HG03095 (cell line): ENCODE data around the gene AUNIP.

Experiments
- ATAC-seq: cut with Tn5 transposase; IDR thresholded peaks from one replicate; pipeline ENCODE4 v1.9.1; 2021; ENCODE audit warnings: moderate library complexity; ENCODE audit not compliant: unreplicated experiment

Gene AUNIP

DNA sequence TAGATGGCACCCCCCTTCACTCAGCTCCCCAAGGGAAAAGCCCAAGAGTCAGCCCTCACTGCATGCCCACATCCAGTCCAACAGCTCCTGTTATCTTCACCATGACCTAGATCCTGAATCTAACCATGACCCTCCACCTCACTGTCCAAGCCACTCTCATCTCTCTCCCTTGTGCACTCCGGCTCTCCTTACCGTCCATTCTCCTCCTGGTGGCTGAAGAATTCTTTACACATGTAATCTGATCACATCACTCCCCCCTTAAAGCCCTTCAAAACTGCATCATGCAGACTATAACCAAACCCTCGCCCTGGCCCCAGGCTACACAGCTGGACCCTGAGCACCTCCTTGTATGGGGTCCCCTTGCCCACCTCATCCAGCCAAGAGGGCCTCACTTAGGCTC lies 30.2 kb upstream of the AUNIP start:
- no peak for ATAC-seq

DNA sequence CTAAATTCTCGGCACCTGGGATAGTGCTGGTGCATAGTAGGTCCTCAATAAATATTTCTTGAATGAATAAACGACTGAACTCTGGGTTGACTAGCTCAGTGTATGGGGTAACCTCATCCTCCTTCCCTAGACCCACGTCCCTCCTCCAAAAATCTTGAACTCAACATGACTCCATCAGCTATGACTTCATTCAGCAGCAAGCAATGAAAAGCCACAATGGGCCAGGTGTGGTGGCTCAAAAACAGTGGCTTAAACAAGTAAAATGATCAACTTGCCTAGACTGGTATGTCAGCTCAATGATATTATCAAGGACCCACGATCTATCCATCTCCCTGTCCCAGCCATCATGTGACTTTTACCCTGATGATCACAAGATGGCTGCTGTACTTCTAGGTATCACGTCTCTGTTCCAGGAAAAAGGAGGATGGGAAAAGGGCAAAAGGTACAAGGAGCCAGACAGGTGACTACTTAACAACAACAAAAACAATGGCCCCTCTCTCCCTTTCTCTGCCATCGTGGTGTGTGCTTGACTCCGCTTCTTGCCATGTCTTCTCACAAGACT lies 29.2 kb upstream of the AUNIP start:
- ATAC-seq: no peak

- ATAC-seq: no peak
These were observed 26.3 kb upstream of the AUNIP start for GRCh38 chr1:25885602-25886001.

DNA sequence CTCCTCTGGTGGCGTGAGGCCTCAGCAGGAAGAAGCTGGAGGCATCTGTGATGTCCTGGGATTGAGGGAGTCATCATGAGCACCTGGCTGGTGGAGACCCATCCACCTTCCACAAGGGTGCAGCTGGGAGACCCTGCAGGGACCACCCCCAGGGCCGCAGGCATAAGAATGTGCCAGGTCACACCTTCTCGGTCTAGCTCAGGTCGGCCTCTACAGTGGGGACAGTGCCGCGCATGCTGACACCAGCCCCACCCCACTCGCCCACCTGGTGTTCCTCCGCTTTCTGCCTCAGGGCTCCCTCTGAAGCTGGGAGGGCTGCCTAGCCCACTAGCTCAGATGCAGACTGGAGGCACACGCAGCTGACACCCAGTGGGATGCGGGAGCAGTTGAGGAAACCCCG lies 22.0 kb upstream of the AUNIP start:
- no peak for ATAC-seq

DNA sequence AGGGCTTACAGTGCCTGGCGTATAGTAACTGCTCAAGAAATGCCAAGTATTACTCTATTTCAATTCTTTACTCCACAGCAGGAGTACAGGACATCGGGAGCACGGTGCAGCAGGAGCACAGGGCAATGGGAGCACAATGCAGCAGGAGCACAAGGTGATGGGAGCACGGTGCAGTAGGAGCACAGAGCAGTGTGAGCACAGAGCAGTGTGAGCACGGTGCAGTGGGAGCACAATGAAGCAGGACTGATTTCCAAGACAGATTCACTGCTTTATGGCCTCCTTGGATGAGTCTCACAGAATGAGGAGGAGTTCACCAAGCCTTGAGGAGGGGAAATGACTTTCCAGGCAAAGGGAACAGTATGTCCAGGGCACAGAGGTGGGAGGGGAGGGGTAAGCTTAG lies 21.3 kb upstream of the AUNIP start:
- ATAC-seq: no peak

- ATAC-seq: no peak
These were observed 20.4 kb upstream of the AUNIP start for GRCh38 chr1:25879675-25880074.

DNA sequence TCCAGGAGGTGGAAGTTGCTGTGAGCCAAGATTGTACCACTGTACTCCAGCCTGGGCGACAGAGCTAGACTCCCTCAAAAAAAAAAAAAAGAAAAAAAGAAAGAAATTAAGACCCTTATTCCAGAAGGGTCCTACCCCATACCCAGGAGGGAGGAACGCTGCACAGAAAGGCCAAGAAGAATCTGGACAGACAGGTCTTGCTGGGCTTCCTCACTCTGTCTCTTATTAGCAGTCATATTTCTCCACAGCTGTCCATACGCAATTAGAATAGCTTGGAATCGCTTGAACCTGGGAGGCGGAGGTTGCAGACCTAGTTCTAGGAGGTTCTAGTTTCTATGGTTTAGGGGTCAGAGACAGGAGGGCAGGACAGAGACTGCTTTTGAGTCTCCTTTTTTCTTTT lies 19.4 kb upstream of the AUNIP start:
- ATAC-seq: no peak

DNA sequence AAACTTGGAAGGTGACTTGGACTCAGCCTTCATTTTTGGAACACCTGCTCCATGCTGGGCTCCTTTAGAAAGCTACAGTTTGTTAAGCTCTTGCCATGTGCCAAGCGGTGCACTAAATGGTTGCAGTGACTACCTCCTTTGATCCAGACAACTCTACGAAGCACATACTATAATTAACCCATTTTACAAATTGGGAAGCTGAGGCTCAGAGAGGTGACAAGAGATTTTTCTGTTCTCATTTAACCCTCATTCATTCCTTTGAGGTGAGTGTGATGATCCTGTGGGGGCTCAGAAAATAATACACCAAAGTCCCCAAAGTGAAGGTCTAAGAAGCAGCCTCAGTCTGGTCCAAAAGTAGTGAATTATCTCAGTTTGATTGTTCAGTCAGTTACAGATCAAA lies 17.9 kb upstream of the AUNIP start:
- ATAC-seq: no peak

DNA sequence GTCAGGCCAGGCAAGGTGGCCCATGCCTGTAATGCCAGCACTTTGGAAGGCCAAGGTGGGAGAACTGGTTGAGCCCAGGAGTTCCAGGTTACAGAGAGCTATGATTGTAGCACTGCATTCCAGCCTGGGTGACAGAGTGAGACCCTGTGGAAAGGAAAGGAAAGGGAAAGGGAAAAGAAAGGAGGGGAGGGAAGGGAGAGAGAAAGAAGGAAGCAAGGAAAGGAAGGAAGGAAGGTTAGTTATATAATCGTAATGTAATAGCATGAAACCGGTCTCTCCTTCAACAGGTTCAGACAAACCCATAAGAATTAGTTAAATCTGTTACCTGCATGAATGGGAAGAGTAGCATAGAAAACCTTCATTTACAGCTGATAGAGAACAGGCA lies 17.4 kb upstream of the AUNIP start:
- ATAC-seq: no peak

DNA sequence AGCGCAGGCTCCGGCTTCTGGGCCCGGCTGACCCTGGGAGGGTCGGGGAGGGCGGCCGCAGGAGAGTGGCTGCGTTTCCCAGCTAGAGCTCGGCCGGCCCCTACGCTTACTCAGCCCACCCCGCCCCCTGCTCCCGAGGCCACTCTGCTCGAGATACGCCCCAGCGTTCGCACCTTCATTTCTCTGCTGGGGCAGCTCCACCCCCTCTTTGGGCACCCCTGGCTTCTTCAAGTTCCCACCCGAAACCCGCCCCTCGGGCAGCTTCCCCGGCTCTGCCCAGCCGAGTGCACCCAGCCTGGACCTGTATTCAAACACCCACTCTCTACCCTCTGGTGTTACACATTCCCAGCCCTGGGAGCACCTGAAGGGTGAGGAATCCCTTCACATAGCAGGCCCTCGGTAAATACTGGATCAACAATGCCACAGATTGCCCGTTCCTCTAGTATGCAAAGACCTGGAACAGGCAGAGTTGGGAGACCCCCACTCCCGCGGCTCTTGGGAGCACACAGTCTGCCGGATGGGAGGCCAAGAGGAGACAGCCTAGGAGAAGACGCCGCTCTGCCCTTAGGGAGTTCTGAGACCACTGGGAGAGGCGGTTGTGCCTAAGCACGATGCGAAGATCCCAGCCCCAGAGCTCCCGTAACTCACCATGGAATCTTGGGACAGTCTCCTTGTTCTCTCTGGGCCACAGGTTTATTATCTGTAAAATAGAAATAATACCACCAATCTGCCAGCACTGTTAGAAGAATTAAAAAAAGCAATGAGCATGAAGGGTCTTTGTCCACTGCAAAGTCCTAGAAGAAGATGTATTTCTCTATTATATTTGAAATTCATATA lies 16.8 kb upstream of the AUNIP start:
- ATAC-seq: no peak

DNA sequence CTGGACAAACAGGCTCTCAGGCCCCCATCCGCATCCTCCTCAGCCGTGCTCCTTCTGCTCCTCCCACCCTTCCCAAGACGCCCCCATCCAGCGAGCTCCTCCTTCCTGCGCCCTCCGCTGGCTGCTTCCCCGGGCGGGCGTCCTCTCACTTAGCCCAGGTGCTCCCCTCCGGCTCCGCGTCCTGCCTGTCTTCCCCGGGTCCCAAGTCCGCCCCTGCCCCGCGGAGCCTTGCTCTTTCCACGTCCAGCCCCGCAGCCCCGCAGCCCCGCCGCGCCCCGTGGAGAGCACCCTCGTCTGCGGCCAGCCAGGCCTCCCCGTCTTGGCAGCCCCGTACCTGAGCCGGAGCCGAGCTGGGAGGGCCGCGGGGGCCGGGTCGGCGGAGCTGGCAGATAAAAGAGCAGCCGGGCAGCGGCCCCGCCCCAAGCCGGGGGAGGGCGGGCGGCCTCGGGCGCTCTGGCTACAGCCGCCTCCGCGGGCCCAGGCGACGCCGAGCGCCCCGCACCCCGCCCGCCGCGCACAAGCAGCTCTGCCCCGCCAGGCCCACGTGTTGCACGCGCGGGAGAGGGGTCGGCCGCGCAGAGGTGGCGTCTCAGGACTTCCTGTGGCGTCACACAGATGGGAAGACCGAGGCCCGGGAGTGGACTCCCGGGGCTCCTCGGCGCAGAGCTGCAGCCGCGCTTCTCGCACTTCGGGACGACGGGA lies 16.0 kb upstream of the AUNIP start, which contains the start of gene PAQR7:
TSS of gene PAQR7 (minus strand) at position 555 of the 702 bp plus-strand sequence. CDS start 11,869 bp downstream, outside the sequence.
- peak; percentile 59 for ATAC-seq

DNA sequence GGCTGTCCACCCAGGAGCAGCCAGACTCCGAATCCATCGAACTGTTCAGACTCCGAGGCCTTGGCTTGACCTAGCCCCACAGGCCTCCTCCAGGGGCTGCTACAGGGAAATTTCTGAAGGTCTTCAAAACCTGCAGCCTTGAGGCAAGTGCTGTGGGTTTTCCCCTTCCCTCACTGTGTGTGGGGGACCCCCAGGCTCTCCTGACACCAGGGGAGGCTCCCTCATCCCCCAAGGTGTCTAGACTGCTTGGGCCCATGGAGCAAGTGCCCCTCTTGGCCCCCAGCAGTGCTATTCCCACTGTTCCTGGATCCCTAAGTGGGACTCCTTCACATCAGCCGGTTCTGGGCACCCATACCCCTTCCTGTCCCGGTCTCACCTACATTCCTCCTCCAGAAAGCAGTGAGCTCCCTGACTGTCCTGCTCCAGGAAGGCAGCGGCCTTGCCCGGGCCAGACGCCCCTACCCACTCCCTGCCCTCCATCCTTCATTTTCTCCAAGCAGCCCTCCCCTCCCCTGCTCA lies 15.4 kb upstream of the AUNIP start:
- ATAC-seq: no peak

DNA sequence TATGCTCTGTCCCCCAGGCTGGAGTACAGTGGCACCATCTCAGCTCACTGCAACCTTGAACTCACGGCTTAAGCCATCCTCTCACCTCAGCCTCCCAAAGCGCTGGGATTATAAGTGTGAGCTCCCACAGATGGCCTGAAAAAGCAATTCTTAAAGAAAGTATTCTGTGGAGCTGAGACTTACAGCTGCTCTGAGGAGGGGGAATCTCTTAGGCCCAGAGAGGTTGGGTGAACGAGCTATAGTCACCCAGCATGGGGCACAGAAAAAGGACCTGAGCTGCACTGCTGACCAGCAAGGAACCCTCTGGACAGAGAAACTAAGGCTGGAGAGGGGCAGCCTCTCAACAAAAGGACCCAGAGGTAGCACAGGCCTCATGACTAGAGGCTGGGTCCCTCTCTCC lies 15.0 kb upstream of the AUNIP start:
- no peak for ATAC-seq

- no peak for ATAC-seq
These were observed 13.9 kb upstream of the AUNIP start for GRCh38 chr1:25873120-25873519.

GRCh38 chr1:25872713-25873112 lies 13.5 kb upstream of the AUNIP start:
- no peak for ATAC-seq

- ATAC-seq: no peak
These were observed 12.6 kb upstream of the AUNIP start for GRCh38 chr1:25871704-25872494.

GRCh38 chr1:25871086-25871703 lies 11.9 kb upstream of the AUNIP start:
- ATAC-seq: no peak

DNA sequence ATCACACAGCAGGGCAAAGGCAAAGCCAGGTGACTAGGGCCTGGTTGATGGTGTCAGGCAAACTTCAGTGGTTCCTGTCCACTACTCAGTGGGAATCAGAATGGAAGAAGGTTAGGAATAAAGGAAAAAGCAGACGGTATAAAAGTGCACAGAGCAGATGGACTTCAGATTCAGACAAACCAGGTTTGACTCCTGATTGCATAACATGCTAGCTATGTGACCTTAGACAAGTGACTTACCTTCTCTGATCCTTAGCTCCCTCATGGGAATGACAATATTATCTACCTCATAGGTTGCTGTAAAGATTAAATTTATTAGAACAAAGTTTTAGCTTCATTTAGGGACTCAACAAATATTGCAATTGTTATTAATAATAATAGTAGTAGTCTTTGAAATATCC lies 11.4 kb upstream of the AUNIP start:
- no peak for ATAC-seq

GRCh38 chr1:25869909-25870606 lies 10.8 kb upstream of the AUNIP start:
- no peak for ATAC-seq
